Measurements from ENCODE around the gene OVOL1. TPM values are rescaled to one million over a fixed set of nuclear protein-coding genes. Genes with fewer than 3 reads are reported as not detected.

Gene OVOL1
- total and polyA plus RNA-seq, 2 of the 13 experiments (the other 11 are each of a cell fraction or from before 2014, with no cell fraction given): 0.01 TPM; not detected in 1

- no peak for TF ChIP-seq ZNF543 (CRISPR knock-in tag; IDR thresholded peaks at IDR 0.05)
- TF ChIP-seq ZBTB44 (CRISPR knock-in tag; IDR thresholded peaks at IDR 0.05): no peak
- TF ChIP-seq ZMAT5 (CRISPR knock-in tag; IDR thresholded peaks at IDR 0.05; ENCODE audit: borderline replicate concordance, low read depth): no peak
- TF ChIP-seq GABPB1 (CRISPR knock-in tag; IDR thresholded peaks at IDR 0.05): peak; percentile 71; the same call in 1 of the 2 replicates
- no peak for TF ChIP-seq MTF2 (CRISPR knock-in tag; IDR thresholded peaks at IDR 0.05; ENCODE audit: borderline replicate concordance)
- TF ChIP-seq GTF2F1 (IDR thresholded peaks at IDR 0.05; ENCODE audit: low read length): no peak
- no peak for TF ChIP-seq PATZ1 (CRISPR knock-in tag; IDR thresholded peaks at IDR 0.05)
- peak; percentile 8; the same call in 1 of the 2 replicates for TF ChIP-seq NFKB2 (CRISPR knock-in tag; IDR thresholded peaks at IDR 0.05; ENCODE audit: borderline replicate concordance)
- no peak for TF ChIP-seq ZMYM3 (CRISPR knock-in tag; IDR thresholded peaks at IDR 0.05)
- TF ChIP-seq ZXDC (CRISPR knock-in tag; IDR thresholded peaks at IDR 0.05): no peak
- TF ChIP-seq SMARCE1 (IDR thresholded peaks at IDR 0.05; ENCODE audit: borderline replicate concordance): no peak
- TF ChIP-seq ERF (CRISPR knock-in tag; IDR thresholded peaks at IDR 0.05): 0 out of 2 replicates have a peak, but pooled peaks have one; percentile 19
- no peak for TF ChIP-seq PHF5A (CRISPR knock-in tag; IDR thresholded peaks at IDR 0.05; ENCODE audit: low read depth, unreplicated experiment)
- TF ChIP-seq ZNF124 (CRISPR knock-in tag; IDR thresholded peaks at IDR 0.05): no peak; the same call in 1 of the 2 replicates
- TF ChIP-seq NR2F2 (IDR thresholded peaks at IDR 0.05; ENCODE audit: borderline replicate concordance, low read depth): no peak
- TF ChIP-seq MLX (CRISPR knock-in tag; IDR thresholded peaks at IDR 0.05): no peak
- no peak for TF ChIP-seq ZNF615 (CRISPR knock-in tag; IDR thresholded peaks at IDR 0.05; ENCODE audit: borderline replicate concordance)
- TF ChIP-seq ZBTB21 (CRISPR knock-in tag; IDR thresholded peaks at IDR 0.05): no peak
- 0 out of 2 replicates have a peak, but pooled peaks have one; percentile 43 for TF ChIP-seq THAP7 (CRISPR knock-in tag; IDR thresholded peaks at IDR 0.05)
- no peak for TF ChIP-seq RARA (CRISPR knock-in tag; IDR thresholded peaks at IDR 0.05)
- TF ChIP-seq KLF9 (CRISPR knock-in tag; IDR thresholded peaks at IDR 0.05; ENCODE audit: low read depth): no peak
Observed at GRCh38 chr11:65779919-65780769, 6.7 kb upstream of the OVOL1 start (continued).

Measured in HepG2 (cell line).